Trophoblast cell (in vitro differentiated cells and primary cell): ENCODE measurements around the gene HTR3B.

Source experiments
- DNase-seq, 2 donors: peaks; one replicate each; pipeline ENCODE4 v3.0.0-alpha.2; 2016
- H2AFZ ChIP-seq: 2 replicates; pipeline ENCODE4 v1.6.1; 2013; ENCODE audit warnings: low read length, moderate library complexity, mild to moderate bottlenecking; ENCODE audit not compliant: insufficient read depth, poor library complexity
- H2AK5ac ChIP-seq: 2 replicates; pipeline ENCODE4 v1.6.1; 2013; ENCODE audit warnings: mild to moderate bottlenecking, low read length
- H2BK120ac ChIP-seq: 2 replicates; pipeline ENCODE4 v1.6.1; 2013; ENCODE audit warnings: low read length, mild to moderate bottlenecking, moderate library complexity; ENCODE audit not compliant: insufficient read depth, poor library complexity
- H2BK12ac ChIP-seq: 2 replicates; pipeline ENCODE4 v1.6.1; 2013; ENCODE audit warnings: mild to moderate bottlenecking, low read length, moderate library complexity
- H2BK5ac ChIP-seq: 2 replicates; pipeline ENCODE4 v1.6.1; 2013; ENCODE audit warnings: low read length, low read depth, moderate library complexity, mild to moderate bottlenecking; ENCODE audit not compliant: poor library complexity
- H3K14ac ChIP-seq: 2 replicates; pipeline ENCODE4 v1.6.1; 2013; ENCODE audit warnings: mild to moderate bottlenecking, low read length
- H3K18ac ChIP-seq: 2 replicates; pipeline ENCODE4 v1.6.1; 2013; ENCODE audit warnings: mild to moderate bottlenecking, low read length
- H3K23ac ChIP-seq: 2 replicates; pipeline ENCODE4 v1.6.1; 2013; ENCODE audit warnings: low read length
- H3K27ac ChIP-seq: 2 replicates; pipeline ENCODE4 v1.5.1; 2013; ENCODE audit warnings: low read depth, mild to moderate bottlenecking, inconsistent platforms, low read length, moderate library complexity
- H3K27me3 ChIP-seq: 2 replicates; pipeline ENCODE4 v1.6.1; 2013; ENCODE audit warnings: inconsistent platforms, mild to moderate bottlenecking, low read length, moderate library complexity; ENCODE audit not compliant: insufficient read depth
- H3K36me3 ChIP-seq, 2 experiments: 1 replicate in 1 of 2; 2 replicates in 1 of 2; pipeline ENCODE4 v1.6.1; 2013; ENCODE audit warnings: low read length in 2 of 2, mild to moderate bottlenecking in 2 of 2, moderate library complexity in 1 of 2; ENCODE audit not compliant: insufficient read depth in 2 of 2, control insufficient read depth in 1 of 2
- H3K4ac ChIP-seq: 2 replicates; pipeline ENCODE4 v1.6.1; 2013; ENCODE audit warnings: low read depth, mild to moderate bottlenecking, low read length, moderate library complexity
- H3K4me1 ChIP-seq, 2 experiments: 1 replicate in 1 of 2; 2 replicates in 1 of 2; pipeline ENCODE4 v1.6.1; 2013; ENCODE audit warnings: low read length in 2 of 2, mild to moderate bottlenecking in 2 of 2, moderate library complexity in 1 of 2; ENCODE audit not compliant: insufficient read depth in 2 of 2, control insufficient read depth in 1 of 2
- H3K4me2 ChIP-seq: 2 replicates; pipeline ENCODE4 v1.6.1; 2013; ENCODE audit warnings: inconsistent platforms, mild to moderate bottlenecking, low read length, moderate library complexity
- H3K4me3 ChIP-seq: 2 replicates; pipeline ENCODE4 v1.5.1; 2013; ENCODE audit warnings: mild to moderate bottlenecking, low read depth, low read length, inconsistent platforms
- H3K79me1 ChIP-seq: one replicate; pipeline ENCODE4 v1.6.1; 2013; ENCODE audit warnings: low read length
- H3K79me2 ChIP-seq: 2 replicates; pipeline ENCODE4 v1.6.1; 2013; ENCODE audit warnings: low read length, mild to moderate bottlenecking; ENCODE audit not compliant: control insufficient read depth, insufficient read depth, poor library complexity
- H3K9ac ChIP-seq: 2 replicates; pipeline ENCODE4 v1.6.1; 2013; ENCODE audit warnings: mild to moderate bottlenecking, low read length
- H3K9me3 ChIP-seq: 2 replicates; pipeline ENCODE4 v1.6.1; 2013; ENCODE audit warnings: low read depth, mild to moderate bottlenecking, control low read depth, inconsistent platforms, low read length; ENCODE audit not compliant: insufficient read depth
- H4K12ac ChIP-seq: 2 replicates; pipeline ENCODE4 v1.6.1; 2013; ENCODE audit warnings: low read depth, mild to moderate bottlenecking, low read length, moderate library complexity
- H4K8ac ChIP-seq: 2 replicates; pipeline ENCODE4 v1.6.1; 2013; ENCODE audit warnings: low read depth, mild to moderate bottlenecking, low read length, moderate library complexity
- H4K91ac ChIP-seq: one replicate; pipeline ENCODE4 v1.6.1; 2013; ENCODE audit warnings: low read depth, mild to moderate bottlenecking, low read length, moderate library complexity
- WGBS: extraction: QIAGEN DNeasy Blood & Tissue Kit; methylation state at CpG from one replicate; pipeline ENCODE4 v1.1.7; 2013; ENCODE audit warnings: missing lambda C conversion rate; ENCODE audit not compliant: insufficient read length, insufficient coverage; ENCODE audit errors: extremely low coverage; 5-methylcytosine and 5-hydroxymethylcytosine counted together

Gene HTR3B

GRCh38 chr11:113986351-113987140 is 82.0 kb downstream of the HTR3B start:
- H2BK120ac ChIP-seq = no peak overlapping the region
- no peak overlapping the region for H3K9ac ChIP-seq
- H3K27me3 ChIP-seq = no peaks in the 10 kb centered on the region
- no peak overlapping the region for H4K91ac ChIP-seq
- no peak overlapping the region for H4K12ac ChIP-seq
- H3K27ac ChIP-seq = no peak overlapping the region
- no peaks in the 10 kb centered on the region for H3K4me1 ChIP-seq
- no peak overlapping the region for H3K18ac ChIP-seq
- no peak overlapping the region for H2AFZ ChIP-seq
- no peak overlapping the region for H3K4me3 ChIP-seq
- no peak for DNase-seq
- no peak overlapping the region for H3K4me2 ChIP-seq
- H3K79me1 ChIP-seq = no peaks in the 10 kb centered on the region
- no peak overlapping the region for H3K14ac ChIP-seq
- no peaks in the 10 kb centered on the region for H3K79me2 ChIP-seq
- no peak overlapping the region for H3K23ac ChIP-seq
- H2AK5ac ChIP-seq = no peak overlapping the region
- no peak overlapping the region for H2BK12ac ChIP-seq
- H2BK5ac ChIP-seq = no peak overlapping the region
- no peaks in the 10 kb centered on the region for H3K36me3 ChIP-seq
- no CpG with 5 or more reads among the region's 18 CpGs for WGBS
- no peak overlapping the region for H3K4ac ChIP-seq
- H4K8ac ChIP-seq = no peak overlapping the region
- no peaks in the 10 kb centered on the region for H3K9me3 ChIP-seq

- no peaks in the 10 kb centered on the region for H3K79me2 ChIP-seq
- no peak overlapping the region for H3K4me2 ChIP-seq
- DNase-seq = no peak
Measured at GRCh38 chr11:113989381-113989780, 84.8 kb downstream of the HTR3B start.

GRCh38 chr11:113989916-113990315 is 85.3 kb downstream of the HTR3B start:
- Histone ChIP-seq H4K8ac (no peak overlapping the region), H3K79me2 (no peaks in the 10 kb centered on the region), H3K23ac (no peak overlapping the region), H3K4ac (no peak overlapping the region), H2AK5ac (no peak overlapping the region), H2BK120ac (no peak overlapping the region), H4K91ac (no peak overlapping the region), H3K27me3 (no peaks in the 10 kb centered on the region), H3K18ac (no peak overlapping the region), H2BK5ac (no peak overlapping the region), H3K14ac (no peak overlapping the region), H3K79me1 (no peaks in the 10 kb centered on the region), H3K9me3 (no peaks in the 10 kb centered on the region), H2BK12ac (no peak overlapping the region), H4K12ac (no peak overlapping the region), H3K4me1 (no peaks in the 10 kb centered on the region), H3K4me2 (no peak overlapping the region), H3K9ac (no peak overlapping the region), H3K4me3 (no peak overlapping the region), H2AFZ (no peak overlapping the region), H3K27ac (no peak overlapping the region), H3K36me3 (no peaks in the 10 kb centered on the region)
- no CpG with 5 or more reads among the region's 2 CpGs for WGBS
- DNase-seq = no peak

More at GRCh38 chr11:113989381-113989780, 84.8 kb downstream of the HTR3B start:
- Histone ChIP-seq H4K8ac (no peak overlapping the region), H3K9me3 (no peaks in the 10 kb centered on the region), H3K23ac (peak overlapping the region; percentile 70), H4K12ac (no peak overlapping the region), H2AK5ac (no peak overlapping the region), H2AFZ (no peak overlapping the region), H3K9ac (no peak overlapping the region), H2BK120ac (no peak overlapping the region), H2BK5ac (no peak overlapping the region), H3K4me1 (no peaks in the 10 kb centered on the region), H3K18ac (no peak overlapping the region), H3K27ac (no peak overlapping the region), H3K27me3 (no peaks in the 10 kb centered on the region), H3K14ac (no peak overlapping the region), H3K79me1 (no peaks in the 10 kb centered on the region), H4K91ac (no peak overlapping the region), H3K4me3 (no peak overlapping the region), H3K36me3 (no peaks in the 10 kb centered on the region), H2BK12ac (no peak overlapping the region), H3K4ac (no peak overlapping the region)
- no CpG with 5 or more reads among the region's 15 CpGs for WGBS

GRCh38 chr11:113991170-113991569 is 86.6 kb downstream of the HTR3B start:
- Histone ChIP-seq H3K23ac (no peak overlapping the region), H3K4me2 (no peak overlapping the region), H2BK120ac (no peak overlapping the region), H3K4ac (no peak overlapping the region), H3K79me2 (no peaks in the 10 kb centered on the region), H3K18ac (no peak overlapping the region), H2BK5ac (no peak overlapping the region), H4K91ac (no peak overlapping the region), H4K12ac (no peak overlapping the region), H3K4me3 (no peak overlapping the region), H2AK5ac (no peak overlapping the region), H3K9ac (no peak overlapping the region), H2BK12ac (no peak overlapping the region), H3K4me1 (no peaks in the 10 kb centered on the region), H4K8ac (no peak overlapping the region), H3K9me3 (no peaks in the 10 kb centered on the region), H2AFZ (no peak overlapping the region), H3K27me3 (no peaks in the 10 kb centered on the region), H3K27ac (no peak overlapping the region), H3K14ac (no peak overlapping the region), H3K36me3 (no peaks in the 10 kb centered on the region), H3K79me1 (no peaks in the 10 kb centered on the region)
- WGBS = no CpG with 5 or more reads among the region's 4 CpGs
- peak; percentile 24 to 42 for DNase-seq
